NCI-H1048 (cell line): Measurements from ENCODE around the gene PLCB4.

Experiments used
- DNase-seq: peaks from one replicate; lab custom pipeline; 2025; lab: John Stamatoyannopoulos, UW

PLCB4 gene

DNA sequence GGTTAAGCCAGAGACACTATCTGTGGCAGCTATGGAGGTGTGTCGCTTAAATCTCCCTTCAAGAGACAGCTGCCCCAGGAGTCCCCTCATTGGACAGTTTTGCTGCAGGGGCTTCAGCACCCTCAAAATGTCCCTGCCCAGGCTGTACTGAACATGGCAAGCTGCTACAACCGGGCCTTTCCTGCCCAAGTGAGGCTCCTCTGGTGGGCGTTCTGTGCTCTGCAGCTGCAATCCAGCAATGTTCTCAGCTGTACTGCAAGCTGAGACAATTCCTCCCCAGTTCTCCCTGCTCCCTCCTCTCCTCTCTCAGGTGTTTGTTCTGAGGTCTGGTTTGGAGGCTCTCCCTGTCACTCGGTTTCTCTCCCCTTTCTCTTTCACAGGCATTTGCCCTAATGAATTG, 254.7 kb downstream of the PLCB4 start:
- no peak for DNase-seq

DNA sequence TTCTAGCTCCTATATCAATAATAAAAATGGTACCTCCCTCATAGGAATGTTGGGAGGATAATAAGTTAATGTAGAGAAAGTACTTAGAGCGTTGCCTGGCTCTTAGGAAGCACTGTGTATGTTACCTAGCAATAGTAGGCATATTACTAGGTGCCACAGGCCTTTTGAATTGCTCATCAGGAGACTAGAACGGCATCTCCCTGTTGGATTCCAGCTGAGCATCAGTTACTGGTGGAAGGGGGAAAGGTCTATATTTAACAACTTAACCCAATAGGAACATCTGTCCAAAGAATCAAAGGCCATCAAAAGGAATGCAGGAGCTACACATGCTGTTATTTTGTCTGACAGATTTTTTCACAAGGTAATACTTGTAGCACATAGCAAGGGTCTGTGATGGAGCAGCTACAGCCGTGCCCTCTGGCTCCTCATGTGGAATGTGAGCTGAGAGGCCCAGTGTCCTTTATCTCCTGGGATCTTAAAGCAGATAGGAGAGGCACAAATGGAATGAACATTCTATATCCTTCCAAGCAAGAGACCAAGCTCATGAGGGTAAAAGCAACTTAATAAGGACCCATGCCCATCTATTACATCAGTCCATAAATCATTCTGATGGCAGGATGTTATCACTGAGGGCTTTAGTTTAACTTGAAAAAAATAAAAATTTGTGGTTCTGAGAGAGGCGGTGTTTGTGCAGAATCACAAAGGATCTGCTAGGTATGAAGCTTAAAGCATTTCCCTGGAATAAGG, 260.6 kb downstream of the PLCB4 start:
- DNase-seq, result no peak

DNA sequence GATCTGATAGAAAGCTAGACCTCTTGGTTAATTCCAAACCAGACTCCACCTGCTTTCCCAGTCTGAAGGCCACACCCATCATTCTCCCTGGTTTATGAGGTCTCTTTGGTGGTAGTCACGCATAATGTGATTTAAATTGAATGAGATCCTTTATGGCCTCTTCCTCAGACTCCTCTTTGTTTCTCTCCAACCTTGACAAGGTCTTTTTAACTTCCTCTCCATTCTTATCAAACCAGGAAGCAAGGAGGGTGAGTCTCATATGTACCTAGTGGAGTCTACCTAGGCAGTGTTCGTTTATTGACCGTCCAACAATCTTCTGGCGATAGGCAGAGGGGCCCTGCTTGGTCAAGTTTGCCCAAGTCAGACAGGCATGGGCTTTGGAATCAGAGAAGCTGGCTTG, 261.3 kb downstream of the PLCB4 start:
- DNase-seq, result no peak

DNA sequence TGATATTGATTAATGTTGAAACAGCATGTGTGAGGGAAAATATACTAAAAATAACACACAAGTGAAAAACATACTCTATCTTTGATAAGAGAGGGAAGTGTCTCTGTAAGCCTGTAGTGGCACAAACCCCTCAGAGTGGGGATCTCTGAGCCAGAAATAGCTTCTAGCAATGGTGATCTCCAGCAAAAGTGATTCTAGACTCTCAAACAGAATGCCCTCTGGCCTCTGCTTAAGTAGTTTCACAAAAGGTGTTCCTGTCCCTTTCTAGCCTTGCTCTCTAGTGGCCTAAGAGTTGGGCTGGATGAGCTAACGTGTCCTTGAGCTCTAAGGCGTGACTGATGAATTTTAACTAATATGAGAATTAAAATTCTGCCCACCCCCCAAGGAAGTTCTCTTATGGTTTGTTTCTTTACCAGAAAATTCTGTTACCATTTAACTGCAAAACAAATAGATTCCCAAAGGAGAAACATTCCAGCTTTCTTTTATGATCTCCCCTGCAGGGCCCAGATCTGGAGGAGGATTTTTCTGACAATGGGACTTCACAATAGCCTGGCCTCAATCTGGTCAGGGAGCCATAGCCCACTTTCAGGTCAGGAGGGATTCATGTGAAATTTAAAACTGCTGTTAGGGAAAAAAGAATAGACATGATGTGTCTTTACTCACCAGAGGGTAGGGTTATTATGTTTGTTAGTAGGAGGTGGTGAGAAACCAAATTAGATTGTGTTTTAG, 263.0 kb downstream of the PLCB4 start:
- DNase-seq, result no peak

DNA sequence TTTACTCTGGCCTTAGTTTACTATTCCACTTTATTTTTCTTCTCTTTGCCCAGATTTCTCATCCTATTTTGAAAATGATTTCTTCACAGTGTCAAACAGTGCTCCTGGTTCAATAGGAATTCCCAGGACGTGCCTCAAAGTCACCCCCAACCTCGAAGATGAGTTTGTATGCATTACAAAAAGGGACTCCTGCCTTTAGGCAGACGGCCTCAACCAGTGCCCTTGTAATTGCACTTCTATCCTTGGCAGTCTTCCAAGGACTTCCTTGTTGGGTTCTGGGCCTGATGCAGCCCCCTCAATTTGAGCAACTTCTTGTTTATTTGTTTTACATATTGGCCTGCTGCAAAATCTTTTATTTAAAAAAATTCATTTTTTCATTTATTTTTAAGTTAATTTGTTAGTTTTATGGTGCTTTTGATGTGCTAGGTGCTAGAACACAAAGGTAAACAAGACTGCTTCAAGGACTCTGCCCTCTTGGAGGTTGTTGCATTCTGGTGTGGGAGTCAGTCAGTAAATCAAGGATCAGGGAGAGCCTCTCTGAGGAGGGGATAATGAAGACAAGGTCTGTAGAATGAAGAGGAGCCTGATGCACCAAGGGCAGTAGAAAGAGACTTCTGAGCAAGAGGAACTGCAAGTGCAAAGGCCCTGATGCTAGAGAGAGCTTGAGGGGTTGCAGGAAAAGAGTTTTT, 264.0 kb downstream of the PLCB4 start:
- DNase-seq, result no peak

DNA sequence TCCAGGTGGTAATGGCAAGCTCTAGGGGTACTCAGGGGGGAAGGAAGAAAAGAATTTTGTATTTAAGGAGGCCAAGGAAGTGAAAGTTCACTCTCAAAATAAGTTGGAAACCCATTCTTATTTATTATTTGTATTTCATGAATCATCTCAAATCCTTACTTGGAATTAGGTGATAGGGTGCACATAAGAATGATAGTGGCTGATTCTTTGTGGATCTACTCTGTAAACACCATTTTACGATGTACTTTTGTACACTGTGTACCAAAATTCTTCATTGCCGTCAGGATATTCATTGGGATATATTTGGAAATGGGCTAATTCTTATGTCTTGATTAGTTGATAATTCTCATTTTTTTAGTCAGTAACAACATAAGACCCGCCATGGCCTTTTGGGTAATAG, 266.0 kb downstream of the PLCB4 start:
- no peak for DNase-seq

DNA sequence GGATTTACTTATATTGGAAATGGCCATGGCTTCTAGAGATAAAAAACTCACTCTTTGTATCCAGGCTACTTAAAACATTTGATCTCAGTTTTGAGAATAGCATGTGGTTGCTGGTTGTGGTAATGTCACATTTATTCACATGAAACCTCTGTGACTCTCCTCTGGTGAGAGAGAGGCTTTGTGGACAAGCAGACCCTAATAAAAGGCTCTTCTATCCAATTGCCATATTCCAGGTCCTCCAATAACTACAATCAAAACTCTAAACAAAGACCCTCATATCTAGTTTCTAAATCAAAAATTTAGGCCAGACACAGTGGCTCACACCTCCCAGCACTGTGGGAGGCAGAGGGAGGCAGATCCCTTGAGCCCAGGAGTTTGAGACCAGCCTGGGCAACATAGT, 269.2 kb downstream of the PLCB4 start:
- DNase-seq, result no peak

DNA sequence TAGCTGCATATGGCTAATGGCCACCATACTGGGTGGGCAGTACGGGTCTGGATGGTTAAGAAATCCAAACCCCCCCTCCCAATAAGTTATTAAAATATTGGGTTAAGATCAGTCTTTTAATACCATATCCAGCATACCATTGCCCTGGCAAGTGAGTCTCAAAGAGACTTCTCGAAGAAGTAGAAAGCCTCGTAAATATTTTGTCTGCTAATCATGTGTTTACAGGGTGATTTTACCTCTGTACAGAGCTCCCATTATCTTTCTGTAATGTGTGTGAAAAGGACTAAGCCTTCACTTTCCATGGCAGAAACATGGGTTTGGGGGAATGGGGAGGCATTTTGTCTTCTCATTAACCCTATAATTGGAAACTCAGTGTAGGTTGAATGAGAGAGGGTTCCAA, 270.8 kb downstream of the PLCB4 start:
- no peak for DNase-seq

DNA sequence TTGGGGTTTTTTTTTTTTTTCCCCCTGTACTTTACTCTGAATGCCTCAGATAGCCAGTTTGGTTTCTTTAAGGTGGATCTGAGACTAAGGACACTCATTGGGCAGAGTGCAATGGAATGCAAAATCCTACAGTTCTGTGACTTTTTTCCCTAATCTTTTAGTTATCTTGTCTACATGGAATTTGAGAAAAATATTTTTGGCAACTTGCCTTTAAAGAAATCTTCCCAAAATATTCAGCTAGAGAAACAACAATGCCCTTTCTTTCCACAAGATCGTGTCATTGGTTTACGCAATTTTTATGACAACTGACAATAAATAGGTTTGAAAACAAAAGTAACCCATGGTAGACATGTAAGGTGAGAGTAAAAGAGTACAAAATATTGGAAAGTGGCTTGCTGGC, 273.8 kb downstream of the PLCB4 start:
- DNase-seq, result no peak

DNA sequence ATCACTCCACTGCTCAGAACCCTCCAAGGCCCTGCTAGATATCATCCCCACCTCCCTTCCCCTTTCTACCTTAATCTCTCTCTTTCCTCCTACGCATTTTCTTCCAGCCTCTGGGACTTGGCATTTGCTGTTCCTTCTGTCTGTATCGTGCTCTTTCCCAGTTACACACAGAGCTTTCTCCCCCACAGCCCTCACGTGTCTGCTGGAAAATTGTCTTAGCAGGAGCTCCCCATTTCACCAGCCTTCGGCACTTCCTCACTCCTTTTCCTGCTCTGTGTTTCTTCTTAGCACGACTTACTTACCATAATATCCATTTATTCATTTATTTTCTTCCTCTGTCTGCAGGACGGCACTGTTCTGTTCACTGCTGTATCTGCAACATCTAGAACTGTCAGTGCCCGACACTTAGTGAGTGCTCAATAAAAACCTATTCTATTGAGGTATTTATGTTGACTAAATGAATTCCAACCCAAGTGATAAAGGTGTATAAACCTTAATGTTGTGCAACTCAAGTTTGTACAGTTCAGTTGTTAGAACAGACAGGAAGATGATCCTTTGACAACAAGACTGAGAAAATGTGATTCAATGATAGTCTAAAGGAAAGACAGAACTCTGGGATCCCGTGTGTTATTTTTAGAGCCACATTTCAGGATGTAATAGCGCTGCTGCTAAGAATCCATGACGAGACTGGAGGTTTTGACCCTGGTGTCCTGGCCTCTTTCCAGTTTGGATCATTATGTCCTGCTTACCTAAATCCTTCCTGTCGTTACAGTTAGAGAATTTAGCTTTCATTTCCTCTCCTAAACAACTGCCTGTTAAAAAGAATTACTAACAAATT, 275.4 kb downstream of the PLCB4 start:
- no peak for DNase-seq

DNA sequence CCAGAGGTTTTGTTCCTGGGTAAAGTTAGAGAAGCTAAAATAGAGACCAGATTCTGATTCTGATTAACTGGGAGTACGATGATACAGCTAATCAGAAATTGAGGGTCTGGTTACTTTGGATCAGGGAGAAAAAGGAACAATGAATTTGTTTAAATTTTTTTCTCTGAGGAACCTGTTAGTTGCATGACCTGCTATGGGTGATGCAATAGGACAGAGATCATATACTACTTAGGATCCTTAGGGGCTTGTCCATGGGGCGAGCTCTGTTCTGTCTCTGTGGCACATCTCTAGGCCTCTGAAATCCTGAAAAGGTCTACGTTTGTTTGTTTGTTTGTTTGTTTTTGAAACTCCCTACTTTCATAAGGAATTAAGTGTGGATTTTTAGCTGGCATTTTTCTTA, 279.4 kb downstream of the PLCB4 start:
- DNase-seq, result no peak

DNA sequence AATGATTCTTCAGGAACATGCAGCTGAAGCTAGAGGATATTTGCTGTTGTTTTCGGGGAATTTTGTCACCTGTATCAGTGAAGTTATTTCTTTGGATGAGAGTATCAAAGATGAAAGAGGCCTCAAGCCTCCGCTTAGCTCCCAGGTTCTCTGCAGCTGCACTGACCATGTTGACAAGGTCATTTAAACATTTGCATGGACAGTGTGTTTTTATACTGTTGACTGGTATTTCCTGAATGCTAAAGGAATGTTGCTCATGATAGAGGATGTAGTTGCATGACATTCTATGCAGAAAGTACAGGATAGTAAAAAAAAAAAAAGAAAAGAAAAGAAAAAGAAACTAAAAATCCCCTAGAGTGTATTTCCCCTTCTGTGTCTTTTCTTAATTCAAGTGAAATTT, 279.9 kb downstream of the PLCB4 start:
- DNase-seq, result no peak

DNA sequence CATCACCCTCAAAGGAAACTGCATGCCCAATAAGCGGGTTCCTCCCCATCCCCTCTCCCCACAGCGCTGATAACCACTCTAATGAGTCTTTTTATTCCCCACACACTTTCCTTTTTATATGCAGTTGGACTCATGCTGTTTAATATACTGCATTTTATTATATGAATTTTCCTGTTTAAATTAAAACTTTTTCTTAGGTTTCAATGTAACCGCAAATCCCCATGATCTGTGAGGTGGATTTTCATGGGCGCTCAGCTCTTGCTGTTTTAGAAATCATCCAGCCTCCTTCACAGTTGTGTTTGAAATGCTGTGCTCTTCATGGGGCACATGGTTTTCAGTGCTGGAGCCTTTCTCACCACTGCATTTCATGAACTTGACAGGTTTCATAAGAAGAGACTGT, 280.4 kb downstream of the PLCB4 start:
- no peak for DNase-seq

DNA sequence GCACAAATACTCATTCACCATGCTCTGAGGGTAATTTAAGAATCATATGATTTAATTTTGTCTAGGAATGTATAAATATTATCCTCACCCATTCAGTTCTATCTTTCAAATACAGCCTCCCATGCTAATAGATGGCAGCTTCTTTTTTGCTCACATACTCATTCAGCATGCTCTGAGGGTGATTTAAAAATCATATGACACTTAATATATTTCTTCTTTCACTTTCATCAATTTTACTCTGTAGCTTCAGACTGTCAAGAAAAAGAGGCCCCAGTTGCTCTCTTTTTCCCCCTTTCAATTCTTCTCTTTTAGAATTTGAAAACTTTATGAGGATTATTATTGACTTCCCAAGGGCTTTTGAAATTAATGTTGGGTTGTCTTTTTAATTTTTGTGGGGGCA, 283.9 kb downstream of the PLCB4 start:
- DNase-seq, result no peak

DNA sequence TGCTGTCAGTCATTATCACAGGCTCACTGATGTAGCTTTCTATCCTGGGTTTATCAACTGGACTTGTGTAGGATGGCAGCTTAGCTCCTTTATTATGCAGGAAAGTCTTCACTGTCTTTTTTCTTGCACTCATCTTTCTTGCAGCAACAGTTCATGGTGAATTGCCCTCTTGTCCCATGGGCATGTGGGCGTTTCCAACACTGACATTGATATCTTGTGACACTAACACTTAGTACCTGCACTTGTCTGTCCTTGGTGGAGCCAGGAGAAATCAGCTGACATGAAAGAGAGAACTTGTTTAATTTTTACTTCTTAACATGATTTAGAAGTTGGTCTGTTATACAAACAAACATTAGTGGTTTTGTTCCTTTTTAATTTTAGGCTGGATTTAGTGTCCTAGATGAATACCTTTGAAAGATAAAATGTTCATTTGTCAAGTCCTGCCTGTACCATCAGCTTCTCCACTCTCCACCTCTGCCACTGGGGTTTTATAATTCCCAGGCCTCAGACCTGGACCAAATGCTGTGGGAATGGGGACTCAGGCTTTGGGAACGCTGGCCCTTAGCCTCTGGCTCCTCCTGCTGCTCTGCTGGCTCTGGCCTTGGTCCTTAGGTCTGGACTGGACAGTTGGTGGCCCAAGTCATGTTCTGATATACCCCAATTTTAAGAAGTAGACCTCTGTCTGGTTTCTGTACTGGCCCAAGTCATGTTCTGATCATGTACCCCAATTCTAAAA, 284.5 kb downstream of the PLCB4 start:
- DNase-seq, result no peak

DNA sequence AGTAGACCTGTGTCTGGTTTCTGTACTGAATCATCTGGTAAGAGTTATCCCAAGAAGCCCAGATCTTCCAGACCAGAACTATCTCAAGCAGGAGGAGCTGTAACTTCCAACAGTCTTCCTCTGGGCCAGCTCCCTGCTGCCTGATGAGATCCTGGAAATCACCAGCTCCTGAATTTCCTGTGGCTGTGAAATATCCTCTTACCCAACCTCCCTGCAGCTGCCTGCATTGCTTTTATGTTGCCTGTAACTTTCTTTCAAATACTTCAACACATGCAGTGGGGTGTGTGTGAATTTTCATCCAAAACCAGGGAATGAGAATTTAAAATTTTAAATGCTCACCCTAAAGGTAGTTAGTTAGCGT, 285.0 kb downstream of the PLCB4 start:
- no peak for DNase-seq

DNA sequence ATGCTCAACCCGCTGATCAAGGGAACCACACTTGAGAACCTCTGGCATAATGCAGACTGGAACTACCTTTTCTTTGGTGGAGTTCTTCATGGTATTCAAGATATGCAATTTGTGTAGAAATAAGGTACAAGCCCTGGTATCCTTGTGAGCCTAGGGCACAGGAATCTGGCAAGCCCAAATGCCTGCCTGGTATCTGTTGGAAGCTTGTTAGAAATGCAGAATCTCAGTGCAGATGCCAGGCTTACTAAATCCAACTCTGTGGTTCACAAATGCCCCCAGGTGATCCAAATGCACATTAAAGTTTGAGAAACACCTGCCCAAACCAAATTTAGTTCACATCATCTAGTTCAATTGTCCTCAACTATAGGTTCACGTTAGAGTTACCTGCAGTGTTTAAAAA, 285.7 kb downstream of the PLCB4 start:
- no peak for DNase-seq

DNA sequence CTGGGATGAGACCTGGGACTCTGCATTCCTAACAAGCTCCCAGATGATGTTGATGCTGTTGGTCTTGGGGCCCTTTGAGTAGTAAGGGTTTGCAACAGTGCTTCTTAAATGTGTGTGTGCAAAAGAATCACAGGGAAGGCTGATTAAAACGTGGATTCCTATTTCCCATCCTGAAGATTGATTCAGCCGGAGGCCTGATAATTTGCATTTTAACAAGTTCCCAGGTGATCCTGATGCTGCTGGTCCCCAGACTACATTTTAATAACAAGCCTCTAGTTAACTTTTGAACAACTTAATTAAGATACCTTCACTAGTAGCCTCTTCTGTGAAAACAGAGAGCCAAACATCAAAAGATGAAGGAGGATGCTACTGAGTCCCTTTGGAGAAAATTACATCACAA, 289.1 kb downstream of the PLCB4 start:
- DNase-seq, result no peak

DNA sequence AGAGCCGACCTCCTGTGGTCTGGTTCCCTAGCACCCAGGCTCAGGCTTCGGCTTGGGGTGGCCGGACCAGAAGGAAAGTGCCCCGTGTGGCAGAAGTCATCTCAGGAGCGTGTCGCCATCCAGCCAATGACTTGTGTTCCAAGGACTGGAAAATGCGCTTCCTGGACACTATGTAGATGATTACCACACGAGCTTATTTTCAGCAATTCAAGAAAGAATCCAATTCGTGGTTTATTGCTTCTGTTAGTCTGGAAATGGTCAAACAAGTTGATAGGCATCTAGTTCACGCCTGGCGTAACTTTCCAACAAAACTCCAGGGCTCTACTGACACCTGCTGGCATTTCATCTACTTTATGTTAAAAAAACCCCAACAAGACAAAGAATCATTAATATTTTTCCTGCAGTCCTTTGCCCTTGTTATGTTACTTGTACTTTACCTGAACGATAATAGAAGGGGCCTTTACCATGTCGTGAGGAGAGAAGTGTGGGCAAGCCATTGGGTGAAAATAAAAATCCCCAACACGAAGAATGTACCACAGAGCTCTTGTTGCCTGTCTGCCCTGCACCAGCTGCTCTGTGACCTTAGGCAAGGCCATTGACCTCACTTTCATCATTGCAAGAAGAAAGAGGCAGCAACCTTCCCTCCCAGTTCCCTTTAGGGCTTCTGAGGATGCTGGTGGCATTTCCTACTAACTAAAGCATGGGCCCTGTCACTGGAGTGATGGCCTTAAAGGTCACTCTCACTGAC, 290.8 kb downstream of the PLCB4 start:
- DNase-seq, result no peak

DNA sequence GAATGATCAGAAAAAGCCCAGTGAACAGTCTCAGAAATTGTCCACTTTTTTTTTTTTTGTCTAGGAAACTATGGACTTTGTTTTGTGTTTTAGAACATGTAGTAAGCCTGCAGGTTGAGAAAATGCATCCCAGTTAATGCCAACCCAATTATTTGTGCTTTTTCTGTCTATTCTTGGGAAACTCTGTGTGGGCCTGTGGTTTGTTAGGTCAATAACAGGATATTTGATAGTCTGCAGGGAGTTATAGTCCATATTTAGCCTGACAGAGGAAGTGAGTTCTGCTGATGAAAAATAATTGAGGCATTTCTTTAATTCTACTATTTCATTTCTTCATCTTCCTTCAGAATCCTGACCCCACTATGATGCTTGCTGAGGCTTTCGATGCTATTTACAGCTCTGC, 291.5 kb downstream of the PLCB4 start:
- DNase-seq, result no peak

DNA sequence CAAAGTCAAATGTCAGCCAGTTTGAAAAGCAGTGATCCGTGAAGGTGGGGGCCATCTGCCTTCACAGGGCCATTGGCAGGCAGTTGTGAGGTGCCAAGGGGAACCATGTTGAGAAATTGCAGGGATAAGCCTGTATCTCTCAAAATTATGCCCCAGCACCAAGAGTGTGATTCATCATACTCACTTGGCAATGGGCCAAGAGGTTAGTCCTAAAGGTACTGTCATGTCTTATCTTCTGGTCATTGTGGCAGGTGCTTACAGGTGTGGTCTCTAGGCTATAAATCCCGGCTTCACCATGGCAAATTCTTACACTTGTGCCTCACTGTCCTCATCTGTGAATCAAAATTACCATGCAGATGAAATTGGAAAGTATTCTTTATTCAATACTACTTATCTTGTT, 294.8 kb downstream of the PLCB4 start:
- DNase-seq, result no peak
